HG03066 (cell line): ENCODE data around the gene RAB11FIP5.

Experiments used
- ATAC-seq: cut with Tn5 transposase; IDR thresholded peaks from one replicate; pipeline ENCODE4 v1.9.1; 2021; ENCODE audit warnings: low read depth; ENCODE audit not compliant: unreplicated experiment

RAB11FIP5 gene

DNA sequence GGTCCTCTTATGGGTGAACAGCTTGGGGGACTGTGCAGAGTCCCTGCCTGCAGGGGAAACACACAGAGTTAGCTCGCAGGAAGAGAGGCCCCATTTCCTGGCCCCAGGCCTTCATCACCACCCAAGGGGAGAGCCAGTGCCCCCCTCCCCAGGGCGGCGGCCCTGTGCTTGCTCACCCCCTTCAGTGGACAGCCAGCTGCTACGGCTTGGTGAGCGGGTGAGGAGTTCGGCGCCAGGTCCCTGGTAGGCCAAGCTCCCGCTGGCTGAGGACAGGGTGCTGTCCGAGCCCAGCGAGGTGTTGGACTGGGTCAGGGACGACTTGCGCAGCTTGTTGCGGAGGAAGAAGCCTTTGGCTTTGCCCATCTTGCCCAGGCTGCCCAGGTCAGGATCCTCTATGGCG is 24.0 kb downstream of the RAB11FIP5 start:
- ATAC-seq: no peak

DNA sequence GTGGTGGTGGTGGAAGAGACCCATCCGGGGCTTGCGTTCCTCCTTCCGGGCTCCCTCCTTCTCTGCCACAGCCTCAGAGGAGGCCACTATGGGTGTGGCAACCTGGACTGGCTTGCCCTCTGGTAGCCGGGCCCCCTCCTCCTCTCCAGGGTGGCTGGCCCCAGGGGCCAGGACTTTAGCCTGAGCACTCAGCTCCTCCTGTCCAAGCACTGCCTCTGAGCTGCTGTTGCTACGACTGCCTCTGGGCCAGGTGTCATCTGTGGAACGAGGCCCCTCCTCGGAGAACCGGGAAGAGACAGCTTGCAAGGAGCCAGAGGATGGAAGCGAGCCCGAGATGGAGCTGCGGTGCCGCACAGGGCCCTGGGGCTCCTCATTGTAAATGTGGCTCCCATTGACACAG is 24.5 kb downstream of the RAB11FIP5 start:
- no peak for ATAC-seq

DNA sequence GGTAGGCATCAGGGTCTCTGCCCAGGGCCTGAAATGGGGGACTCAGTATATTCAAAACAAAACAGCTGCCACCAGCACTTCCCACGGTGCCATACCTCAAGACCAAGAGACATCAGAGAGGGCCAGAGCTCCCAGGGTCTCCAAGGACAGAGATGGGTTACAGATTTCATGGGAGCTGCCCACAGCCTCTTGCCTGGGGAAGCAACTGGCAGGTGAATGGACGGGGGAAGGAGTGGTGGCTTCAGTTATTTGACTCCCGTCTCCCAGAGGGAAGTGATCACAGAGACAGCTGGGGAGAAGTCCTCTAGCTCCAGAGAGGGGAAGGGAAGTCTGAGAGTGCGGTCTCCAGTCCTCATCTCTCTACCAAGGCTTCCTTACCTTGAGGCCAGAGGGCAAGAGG is 25.4 kb downstream of the RAB11FIP5 start:
- no peak for ATAC-seq

DNA sequence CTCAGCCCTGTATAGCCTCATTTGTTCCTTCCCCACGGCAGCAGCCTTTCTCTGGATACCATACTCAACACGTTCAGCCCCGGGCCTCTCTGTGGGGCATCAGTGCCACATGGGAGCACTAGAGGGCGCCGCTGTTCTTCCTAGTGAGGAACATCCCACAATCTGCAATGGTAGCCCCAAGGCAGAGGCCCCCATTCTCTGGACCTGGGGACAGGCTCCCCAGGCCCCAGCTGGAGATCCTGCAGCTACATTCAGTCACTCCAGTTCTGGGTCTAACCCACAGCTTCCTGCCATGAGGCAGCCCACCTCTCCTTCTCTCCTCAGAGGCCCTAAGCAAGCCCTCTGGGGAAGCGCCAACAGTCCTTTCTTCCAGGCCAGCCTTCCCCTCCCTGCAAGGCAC is 27.1 kb downstream of the RAB11FIP5 start:
- peak; percentile 88 for ATAC-seq

DNA sequence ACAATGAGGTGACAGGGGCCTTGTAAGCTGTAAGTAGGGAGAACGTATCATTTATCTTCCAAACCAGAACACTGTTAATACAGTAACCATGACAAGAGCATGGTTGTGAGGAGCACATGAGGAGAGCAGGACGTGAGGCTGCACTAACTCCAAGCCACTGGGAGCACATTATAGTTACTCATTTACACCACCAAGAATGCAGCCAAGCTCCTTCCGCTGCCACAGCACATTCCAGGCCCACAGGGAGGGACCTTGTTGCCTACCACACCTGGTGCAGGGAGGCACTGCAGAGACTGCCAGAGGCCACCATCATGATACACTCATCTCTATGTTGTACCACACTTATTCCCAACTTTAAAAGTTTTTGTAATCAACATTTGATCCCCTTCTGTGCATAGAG is 27.8 kb downstream of the RAB11FIP5 start:
- ATAC-seq: no peak

DNA sequence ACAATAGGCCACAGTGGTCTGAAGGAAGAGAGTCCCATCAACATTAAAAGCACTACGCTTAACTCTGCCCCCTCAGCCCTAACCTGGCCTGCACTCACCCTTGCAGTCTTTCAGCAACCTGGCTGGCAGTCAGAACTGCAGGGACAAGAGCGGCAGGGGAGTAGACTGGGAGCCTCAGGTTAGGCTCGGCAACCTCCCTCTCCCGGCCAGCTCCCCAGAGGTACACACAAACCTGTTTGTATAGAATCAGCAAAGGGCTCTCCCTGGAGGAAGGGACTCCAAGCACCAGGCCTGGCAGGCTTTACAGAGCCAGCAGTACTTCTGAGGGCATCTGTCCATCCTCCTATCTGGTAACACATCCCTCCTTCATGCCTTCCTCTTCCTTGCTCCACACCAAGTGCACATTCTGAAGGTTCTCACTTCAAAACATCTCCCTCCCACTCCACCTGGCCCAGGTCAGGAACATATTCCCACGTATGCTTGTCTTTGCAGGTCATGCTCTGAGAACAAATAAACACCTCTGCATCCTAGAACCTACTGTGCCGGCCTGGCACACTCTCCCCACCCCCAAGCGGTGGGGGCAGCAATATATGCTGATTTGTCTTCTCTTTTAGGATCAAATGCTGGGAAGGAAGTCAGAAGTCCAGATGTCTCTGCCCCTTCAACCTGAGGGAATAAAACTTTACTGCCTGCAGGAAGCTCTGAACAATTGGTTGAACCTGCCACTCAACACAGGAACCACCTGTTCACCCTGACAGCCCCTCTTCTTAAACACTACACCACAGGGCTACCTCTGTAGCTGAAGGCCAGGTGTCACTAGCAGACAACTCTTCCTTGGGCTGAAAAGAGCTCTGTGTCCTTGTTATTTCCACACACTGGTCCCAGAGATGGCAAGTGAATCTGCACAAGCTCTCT is 28.6 kb downstream of the RAB11FIP5 start:
- ATAC-seq: no peak

DNA sequence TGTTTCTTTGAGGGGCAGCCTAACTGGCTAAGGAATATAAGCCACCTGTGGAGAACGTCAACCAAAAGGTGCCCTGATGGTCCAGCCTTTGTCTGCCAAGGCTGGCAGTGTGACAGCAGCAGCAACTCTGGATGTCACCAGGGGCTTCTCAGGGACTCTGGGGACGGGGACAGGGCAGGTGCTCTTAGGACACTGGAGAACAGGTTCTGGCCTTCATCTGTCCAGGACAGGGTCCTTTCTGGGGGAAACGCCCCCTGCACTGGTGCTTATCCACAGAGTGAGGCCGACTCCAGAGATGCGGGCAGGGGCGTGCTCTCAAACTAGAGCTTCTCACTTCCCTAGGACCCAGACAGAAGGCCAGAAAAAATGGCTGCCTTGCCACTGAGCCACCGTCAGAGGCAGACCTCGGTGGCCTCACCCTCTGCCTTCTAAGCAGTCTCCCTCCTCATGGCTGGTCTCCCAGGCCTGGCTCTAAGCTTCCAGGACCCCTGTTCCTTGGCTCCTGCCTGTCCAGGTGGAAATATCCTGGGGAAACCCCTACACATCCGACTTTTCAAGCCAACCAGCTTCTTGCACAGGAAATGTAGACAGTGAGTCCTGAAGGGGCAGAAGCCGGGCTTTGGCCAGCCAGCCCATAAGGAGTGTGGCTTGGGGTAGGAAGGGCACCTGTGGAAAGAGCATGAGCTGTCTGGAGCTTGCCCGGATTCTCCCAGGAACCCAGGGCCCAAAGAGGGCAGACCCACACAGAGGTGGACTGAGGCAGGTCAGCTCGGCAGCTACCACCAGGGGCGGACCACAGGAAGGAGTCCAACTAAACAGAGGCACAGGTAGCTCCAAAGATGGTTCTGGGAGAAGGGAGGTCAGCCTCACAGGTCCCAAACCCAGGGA is 30.0 kb downstream of the RAB11FIP5 start:
- ATAC-seq: no peak

DNA sequence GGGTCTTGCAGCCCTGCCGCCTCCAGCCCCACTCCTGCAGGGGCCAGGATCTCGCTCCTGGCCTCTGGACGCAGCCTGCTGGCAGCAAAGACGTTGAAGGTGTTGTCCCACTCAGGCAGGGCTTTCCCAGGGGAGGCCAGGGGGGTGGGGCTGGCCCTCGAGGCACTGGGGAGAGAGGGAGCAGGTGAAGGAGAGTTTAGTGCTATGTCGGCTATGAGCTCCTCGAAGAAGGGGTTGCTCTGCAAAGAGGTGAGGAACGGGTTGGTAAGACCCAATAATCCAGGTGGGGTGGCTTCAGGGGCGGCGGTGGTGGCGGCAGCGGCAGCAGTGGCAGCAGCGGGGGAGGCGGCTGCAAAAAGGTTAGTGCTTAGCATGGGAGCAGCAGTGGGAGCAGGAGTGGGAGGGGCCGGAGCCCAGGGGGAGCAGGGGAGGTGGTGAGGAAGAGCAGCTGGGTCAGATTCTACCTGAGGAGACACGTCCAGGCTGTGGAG is 31.5 kb downstream of the RAB11FIP5 start:
- ATAC-seq: no peak

DNA sequence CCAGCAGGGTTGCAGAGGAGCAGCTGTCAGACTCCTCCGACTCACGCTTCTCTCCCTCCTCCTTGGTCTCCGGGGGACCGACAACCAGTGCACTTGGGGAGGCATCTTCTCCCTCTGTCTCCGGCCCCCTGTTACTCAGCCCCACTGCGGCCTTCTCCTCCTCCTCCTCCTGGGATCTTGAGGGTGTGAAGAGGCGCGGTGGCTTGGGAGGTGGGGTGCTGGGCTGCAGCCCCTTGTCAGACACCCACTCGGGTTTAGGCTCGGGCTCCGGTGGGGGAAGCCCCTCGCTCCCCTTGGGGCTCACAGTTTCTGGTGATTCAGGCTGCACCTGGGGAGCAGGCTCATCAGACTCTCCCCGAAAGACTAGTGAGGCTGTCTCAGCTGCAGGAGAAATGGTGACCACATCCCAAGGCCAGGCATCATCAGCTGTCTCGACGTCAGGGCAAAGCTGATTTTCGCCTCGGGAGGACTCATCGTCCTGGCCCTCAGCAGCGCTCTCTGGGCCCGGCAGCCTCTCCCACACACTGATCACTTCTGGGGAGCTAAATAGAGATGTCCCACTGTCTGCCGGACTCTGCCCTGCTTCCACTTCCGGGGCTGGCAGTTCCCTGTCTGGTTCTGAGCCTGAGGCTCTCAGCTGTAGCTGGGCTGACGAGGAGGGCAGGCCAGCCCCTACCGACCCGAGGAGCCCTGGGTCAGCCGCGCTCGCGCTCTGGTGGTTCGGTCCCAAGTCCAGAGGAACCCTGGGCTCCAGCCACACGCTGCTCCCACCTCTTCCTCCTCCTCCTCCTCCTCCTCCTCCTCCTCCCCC is 32.2 kb downstream of the RAB11FIP5 start:
- no peak for ATAC-seq

DNA sequence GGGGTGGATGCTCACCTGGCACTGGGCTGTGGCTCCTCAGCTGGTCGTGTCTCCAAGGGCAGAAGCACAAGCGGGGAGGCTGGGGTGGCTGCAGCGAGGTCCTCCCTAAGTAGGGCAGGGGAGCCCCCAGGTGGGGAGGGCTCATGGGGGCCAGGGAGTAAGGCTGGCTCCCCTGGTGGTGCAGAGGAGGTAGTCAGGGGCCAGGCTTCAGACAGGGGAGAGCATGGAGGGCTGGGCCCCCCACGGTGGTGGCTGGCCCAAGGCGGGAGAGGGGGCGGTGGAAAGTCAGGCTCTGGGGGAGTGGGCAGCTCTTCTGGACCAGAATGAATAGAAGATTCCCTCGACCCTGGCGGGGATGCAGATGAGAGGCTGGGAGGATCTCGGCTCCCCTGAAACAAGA is 33.1 kb downstream of the RAB11FIP5 start:
- no peak for ATAC-seq

DNA sequence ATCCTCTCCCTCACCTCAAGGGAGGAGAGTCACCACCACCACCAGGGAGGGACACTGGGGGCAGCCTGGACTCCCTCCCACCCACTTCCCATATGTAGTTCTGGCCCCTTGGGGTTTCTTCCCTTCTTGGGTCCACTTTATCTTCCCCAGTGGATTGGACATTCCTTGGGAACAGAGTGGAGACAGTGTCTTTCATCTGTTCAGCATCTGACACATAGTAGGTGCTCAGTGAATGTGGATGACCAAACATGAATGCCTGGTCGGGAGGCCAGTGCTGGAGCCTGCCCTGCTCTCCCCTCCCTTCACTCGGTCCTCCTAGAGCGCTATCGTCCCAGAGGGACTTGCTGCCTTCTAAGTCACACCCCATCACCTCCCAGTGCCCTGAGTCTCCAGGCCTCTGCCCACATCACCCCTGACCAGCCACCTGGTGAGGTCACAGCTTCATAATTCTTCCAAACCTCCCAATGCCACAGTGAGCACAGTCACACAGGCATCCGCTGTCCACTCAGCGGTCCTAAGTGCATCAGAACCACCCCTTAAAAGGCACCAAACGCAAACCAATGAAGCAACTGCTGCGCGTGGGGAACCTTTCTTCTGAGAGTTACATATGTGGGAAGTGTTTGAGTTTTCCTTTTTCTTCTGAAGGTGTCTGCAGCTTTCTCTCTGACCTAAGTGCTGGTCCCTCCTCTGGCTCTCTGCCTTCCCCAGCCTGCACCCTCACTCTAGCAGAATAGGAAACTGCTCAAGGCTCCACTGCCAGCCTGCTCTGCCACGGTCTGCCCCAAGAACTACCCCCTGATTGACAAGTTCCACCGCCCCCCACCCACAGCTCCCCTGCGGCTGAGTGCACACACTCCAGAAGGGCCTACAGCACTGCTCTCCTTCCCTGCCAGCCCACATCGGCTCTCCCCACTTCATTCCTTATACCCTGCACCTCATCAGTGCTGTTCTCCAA is 34.0 kb downstream of the RAB11FIP5 start:
- no peak for ATAC-seq

DNA sequence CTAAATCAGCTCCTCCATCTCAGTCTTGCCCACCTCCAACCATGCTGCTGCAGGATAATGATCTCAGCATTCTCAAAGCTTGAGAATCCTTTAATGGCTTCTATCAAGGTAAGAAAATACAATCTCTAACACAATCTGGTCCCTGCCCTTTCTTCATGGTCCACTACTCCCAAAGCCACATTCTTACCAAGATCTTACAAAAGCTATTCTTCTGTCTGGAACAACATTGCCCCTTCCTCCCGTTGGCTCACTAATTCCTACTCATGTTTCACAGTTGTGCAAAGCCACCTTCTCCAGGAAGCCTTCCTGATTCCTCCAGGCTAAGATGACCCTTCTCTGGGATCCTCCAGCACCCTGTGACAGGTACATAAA is 35.3 kb downstream of the RAB11FIP5 start:
- no peak for ATAC-seq

DNA sequence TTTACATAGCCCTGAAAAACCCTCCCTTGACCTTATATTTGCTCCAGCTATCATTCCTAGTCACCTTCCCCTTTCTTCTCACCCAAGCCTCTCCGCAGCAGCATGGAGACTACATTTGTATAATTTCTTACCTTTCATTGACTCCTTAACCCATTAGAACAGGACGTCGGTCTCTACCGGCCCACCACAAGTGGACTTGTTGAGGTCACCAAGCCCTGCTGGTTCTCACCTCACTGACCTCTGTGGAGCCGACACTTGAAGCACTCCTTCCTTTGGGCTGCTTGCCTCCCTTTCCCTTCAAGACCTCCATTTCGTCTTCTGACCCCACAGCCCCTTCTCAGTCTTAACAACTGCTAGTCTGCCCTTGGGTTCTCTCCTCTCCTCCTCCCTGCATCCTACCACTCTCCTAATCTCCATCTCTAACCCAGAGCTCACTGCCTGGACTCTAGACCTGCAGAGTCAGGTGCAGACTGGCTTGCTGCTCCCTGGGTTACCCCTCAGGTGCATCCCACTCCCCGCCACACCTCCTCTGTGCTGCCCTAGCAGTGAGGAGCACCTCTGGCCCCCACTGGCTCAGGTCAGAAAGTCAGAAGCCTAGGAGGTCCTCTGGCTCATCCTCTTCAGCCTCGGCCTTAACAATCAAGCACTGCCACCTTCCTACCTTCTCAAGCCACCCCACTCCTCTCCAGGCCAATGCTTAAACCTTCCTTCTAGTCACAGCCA is 35.9 kb downstream of the RAB11FIP5 start:
- ATAC-seq: no peak

DNA sequence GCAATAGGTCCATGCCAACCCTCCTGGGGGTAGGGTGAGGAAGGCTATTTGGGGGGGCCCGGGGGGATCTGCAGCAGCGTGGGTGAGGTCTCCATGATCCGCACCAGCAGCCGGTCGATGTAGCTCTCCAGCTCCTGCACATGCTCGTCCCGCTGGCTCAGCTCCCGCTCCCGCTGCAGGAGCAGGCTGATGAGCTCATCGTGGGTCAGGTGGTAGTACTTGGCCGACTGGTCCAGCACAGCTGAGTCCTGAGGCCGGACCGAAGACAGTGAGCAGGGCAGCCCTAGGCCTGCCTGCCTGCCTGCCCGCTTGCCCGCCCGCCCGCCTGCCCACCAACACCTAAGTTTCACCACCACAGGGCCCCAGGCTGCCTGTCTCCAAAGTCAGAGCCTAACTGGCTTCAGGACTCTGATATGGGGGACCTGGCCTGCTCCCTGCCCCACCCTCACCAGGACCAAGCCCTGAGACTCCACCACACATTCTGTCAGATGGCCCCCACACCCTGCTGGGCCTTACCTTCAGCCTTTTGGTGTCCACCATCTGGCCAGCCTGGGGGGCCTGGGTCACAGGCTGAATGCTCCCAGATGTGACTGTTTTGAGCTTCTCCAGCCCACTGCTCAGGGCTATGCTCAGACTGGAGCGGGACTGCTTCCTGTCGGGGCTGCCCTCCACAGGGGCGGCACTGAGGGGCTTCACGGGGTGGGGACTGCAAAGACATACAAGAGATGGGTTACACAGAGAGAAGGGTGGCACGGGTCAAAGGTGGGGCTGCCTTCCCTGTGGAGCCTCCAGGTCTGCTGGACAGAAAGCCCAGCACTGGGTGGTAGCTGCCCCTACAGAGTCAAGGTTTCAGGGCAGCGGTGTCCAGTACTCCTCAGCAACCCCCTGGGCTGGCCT is 37.0 kb downstream of the RAB11FIP5 start:
- no peak for ATAC-seq

DNA sequence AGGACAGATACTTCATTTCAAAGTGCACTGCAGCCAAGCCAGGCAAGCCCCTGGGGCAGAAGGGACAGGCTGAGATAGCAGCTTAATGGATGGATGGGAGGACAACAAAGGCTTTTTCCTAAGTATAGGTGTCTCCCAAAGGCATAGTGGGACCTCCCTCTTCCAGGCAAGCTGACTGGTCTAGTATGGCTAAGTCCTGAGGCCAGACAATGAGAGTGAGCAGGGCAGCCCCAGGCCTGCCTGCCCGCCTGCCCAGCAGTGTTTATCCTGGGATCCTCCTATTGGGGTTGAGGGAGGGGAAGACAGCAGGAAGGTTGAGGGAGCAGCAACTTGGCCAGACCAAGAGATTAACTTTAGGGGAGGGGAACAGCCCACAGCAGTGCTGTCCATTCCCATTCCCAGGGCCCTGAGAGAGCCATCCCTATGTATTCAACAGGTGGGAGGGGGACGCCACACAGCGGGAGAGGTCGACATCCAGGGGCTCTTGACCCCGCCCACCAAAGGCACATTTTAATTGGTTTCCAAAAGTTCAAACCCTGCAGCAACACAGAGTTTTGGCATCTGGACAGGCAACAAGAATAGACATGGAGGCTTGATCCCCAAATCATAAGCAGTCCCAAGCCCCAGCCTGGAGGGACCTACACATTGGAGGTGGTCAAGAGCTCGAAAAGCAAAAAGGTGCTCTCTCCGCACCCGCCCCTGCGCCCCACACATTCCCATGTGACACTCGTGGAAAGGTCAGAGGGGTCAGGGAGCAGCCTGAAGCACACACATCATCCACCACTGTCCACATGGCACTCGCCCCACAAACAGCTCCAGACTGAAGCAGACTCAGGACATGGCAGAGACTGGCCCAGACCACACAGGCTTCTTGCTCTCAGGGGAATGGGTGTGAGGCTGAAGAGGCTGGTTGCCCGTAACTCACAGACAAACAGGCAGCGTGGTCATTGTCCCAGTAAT is 38.4 kb downstream of the RAB11FIP5 start:
- ATAC-seq: no peak

DNA sequence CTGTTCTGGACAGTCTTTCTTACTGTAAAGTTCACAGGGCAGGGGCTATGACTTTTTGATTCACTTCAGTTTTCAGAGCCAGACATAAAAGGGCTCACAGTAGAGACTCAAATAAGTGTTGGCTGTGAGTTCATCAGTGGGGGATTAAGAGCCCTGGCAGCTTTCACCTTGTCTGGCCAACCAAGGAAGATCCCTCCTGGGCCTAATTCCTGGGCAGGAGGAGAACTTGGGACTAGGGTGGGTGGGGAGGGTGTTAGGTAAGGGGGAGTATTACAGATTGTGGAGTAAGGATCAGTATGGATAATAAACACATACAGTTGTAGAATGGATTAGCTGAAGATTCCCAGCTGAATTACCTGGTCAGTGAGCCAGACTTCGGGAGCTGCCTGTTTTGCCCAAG is 40.3 kb downstream of the RAB11FIP5 start:
- no peak for ATAC-seq

DNA sequence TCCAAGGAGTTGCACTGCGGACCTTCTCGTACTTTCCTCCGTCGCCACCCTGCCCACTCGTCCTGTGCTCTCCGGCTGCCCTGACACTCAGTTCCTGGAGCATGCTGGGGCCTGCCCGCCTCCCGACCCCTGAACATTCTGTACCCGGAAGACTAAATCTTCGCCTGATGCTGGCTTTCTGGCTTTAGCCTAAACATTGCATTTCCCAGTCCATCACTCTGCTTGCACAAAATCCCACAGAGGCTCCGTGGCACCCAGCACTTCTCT is 40.7 kb downstream of the RAB11FIP5 start:
- peak; percentile 21 for ATAC-seq
